ENCODE results near the gene ENTHD1.
A peak's percentile ranks its signal among the peaks of the same experiment; 100 is the strongest.

ENTHD1 gene

DNA sequence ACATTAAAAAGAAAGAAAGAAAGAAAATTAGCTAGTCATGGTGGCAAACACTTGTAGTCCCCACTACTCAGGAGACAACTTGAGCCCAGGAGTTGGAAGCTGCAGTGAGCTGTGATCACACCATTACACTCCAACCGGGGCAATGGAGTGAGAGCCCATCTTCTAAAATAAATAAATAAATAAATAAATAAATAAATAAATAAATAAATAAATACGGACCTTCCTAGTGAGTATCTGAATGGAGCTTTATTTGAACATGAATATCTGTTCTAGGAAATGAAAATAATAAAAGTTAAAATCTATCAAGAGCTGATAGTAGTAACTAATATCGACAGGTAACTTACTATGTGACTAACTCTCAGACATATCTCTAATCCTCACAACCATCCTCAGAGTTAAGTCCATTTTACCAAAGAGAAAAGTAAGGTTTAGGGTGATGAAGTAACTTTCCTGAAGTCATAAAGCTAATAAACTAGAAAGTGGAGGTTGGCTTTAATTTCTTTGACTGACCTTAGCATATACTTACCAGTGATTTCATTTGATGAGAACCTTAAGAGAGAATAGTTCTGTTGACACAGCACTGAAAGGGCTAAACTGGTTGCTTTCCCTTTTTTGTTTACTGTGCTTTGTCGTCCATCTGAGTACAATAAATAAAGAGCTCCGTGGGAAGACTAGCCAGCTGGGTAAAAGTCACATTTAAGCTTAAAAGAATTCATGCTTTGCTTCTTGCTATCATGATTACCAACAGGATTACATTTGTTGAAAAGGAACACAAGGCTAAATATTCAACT lies 22.4 kb downstream of the ENTHD1 start (continued):
- TF ChIP-seq, protein P1, sequence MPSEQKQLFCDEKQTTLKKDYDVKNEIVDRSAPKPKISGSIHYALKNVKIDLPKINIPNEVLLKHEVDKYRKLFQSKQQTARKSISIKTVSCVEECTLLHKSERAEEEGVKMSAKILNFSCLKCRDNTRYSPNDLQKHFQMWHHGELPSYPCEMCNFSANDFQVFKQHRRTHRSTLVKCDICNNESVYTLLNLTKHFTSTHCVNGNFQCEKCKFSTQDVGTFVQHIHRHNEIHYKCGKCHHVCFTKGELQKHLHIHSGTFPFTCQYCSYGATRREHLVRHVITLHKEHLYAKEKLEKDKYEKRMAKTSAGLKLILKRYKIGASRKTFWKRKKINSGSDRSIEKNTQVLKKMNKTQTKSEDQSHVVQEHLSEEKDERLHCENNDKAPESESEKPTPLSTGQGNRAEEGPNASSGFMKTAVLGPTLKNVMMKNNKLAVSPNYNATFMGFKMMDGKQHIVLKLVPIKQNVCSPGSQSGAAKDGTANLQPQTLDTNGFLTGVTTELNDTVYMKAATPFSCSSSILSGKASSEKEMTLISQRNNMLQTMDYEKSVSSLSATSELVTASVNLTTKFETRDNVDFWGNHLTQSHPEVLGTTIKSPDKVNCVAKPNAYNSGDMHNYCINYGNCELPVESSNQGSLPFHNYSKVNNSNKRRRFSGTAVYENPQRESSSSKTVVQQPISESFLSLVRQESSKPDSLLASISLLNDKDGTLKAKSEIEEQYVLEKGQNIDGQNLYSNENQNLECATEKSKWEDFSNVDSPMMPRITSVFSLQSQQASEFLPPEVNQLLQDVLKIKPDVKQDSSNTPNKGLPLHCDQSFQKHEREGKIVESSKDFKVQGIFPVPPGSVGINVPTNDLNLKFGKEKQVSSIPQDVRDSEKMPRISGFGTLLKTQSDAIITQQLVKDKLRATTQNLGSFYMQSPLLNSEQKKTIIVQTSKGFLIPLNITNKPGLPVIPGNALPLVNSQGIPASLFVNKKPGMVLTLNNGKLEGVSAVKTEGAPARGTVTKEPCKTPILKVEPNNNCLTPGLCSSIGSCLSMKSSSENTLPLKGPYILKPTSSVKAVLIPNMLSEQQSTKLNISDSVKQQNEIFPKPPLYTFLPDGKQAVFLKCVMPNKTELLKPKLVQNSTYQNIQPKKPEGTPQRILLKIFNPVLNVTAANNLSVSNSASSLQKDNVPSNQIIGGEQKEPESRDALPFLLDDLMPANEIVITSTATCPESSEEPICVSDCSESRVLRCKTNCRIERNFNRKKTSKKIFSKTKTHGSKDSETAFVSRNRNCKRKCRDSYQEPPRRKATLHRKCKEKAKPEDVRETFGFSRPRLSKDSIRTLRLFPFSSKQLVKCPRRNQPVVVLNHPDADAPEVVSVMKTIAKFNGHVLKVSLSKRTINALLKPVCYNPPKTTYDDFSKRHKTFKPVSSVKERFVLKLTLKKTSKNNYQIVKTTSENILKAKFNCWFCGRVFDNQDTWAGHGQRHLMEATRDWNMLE (tag by site-specific recombination; conservative IDR thresholded peaks at IDR 0.05; ENCODE audit: low read depth): peak; percentile 94
- TF ChIP-seq ZBTB21 (tag by site-specific recombination; IDR thresholded peaks at IDR 0.05) (peak; percentile 60), KLF9 (tag by site-specific recombination; IDR thresholded peaks at IDR 0.05; ENCODE audit: low read depth) (no peak), EGR2 (tag by site-specific recombination; IDR thresholded peaks at IDR 0.05; ENCODE audit: low read depth) (no peak), ZNF391 (tag by site-specific recombination; IDR thresholded peaks at IDR 0.05; ENCODE audit: borderline replicate concordance, low read depth) (no peak), TRIM28 (IDR thresholded peaks at IDR 0.05; ENCODE audit: borderline replicate concordance, low read length) (no peak), ZNF621 (tag by site-specific recombination; IDR thresholded peaks at IDR 0.05) (no peak), OSR2 (tag by site-specific recombination; IDR thresholded peaks at IDR 0.05) (no peak), CTCF (tag by site-specific recombination; IDR thresholded peaks at IDR 0.05) (no peak), ZNF747 (tag by site-specific recombination; IDR thresholded peaks at IDR 0.05) (no peak), SALL2 (tag by site-specific recombination; IDR thresholded peaks at IDR 0.05; ENCODE audit: borderline replicate concordance) (no peak), ZBTB17 (tag by site-specific recombination; IDR thresholded peaks at IDR 0.05) (no peak), ZNF791 (tag by site-specific recombination; IDR thresholded peaks at IDR 0.05) (0 out of 2 replicates have a peak, but pooled peaks have one; percentile 32), ZXDB (tag by site-specific recombination; IDR thresholded peaks at IDR 0.05) (peak; percentile 68), PRDM1 (tag by site-specific recombination; IDR thresholded peaks at IDR 0.05) (no peak), ZNF121 (tag by site-specific recombination; IDR thresholded peaks at IDR 0.05) (peak; percentile 45; the same call in 1 of the 2 replicates), KLF1 (tag by site-specific recombination; IDR thresholded peaks at IDR 0.05) (no peak), ZNF837 (tag by site-specific recombination; IDR thresholded peaks at IDR 0.05) (no peak)
- TF ChIP-seq, protein P2, sequence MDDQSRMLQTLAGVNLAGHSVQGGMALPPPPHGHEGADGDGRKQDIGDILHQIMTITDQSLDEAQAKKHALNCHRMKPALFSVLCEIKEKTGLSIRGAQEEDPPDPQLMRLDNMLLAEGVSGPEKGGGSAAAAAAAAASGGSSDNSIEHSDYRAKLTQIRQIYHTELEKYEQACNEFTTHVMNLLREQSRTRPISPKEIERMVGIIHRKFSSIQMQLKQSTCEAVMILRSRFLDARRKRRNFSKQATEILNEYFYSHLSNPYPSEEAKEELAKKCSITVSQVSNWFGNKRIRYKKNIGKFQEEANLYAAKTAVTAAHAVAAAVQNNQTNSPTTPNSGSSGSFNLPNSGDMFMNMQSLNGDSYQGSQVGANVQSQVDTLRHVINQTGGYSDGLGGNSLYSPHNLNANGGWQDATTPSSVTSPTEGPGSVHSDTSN (CRISPR knock-in tag; IDR thresholded peaks at IDR 0.05): no peak
- TF ChIP-seq, protein P3, sequence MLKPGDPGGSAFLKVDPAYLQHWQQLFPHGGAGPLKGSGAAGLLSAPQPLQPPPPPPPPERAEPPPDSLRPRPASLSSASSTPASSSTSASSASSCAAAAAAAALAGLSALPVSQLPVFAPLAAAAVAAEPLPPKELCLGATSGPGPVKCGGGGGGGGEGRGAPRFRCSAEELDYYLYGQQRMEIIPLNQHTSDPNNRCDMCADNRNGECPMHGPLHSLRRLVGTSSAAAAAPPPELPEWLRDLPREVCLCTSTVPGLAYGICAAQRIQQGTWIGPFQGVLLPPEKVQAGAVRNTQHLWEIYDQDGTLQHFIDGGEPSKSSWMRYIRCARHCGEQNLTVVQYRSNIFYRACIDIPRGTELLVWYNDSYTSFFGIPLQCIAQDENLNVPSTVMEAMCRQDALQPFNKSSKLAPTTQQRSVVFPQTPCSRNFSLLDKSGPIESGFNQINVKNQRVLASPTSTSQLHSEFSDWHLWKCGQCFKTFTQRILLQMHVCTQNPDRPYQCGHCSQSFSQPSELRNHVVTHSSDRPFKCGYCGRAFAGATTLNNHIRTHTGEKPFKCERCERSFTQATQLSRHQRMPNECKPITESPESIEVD (tag by site-specific recombination; IDR thresholded peaks at IDR 0.05): no peak
- TF ChIP-seq, protein P4, sequence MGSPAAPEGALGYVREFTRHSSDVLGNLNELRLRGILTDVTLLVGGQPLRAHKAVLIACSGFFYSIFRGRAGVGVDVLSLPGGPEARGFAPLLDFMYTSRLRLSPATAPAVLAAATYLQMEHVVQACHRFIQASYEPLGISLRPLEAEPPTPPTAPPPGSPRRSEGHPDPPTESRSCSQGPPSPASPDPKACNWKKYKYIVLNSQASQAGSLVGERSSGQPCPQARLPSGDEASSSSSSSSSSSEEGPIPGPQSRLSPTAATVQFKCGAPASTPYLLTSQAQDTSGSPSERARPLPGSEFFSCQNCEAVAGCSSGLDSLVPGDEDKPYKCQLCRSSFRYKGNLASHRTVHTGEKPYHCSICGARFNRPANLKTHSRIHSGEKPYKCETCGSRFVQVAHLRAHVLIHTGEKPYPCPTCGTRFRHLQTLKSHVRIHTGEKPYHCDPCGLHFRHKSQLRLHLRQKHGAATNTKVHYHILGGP (tag by site-specific recombination; IDR thresholded peaks at IDR 0.05): no peak
- TF ChIP-seq, protein P5, sequence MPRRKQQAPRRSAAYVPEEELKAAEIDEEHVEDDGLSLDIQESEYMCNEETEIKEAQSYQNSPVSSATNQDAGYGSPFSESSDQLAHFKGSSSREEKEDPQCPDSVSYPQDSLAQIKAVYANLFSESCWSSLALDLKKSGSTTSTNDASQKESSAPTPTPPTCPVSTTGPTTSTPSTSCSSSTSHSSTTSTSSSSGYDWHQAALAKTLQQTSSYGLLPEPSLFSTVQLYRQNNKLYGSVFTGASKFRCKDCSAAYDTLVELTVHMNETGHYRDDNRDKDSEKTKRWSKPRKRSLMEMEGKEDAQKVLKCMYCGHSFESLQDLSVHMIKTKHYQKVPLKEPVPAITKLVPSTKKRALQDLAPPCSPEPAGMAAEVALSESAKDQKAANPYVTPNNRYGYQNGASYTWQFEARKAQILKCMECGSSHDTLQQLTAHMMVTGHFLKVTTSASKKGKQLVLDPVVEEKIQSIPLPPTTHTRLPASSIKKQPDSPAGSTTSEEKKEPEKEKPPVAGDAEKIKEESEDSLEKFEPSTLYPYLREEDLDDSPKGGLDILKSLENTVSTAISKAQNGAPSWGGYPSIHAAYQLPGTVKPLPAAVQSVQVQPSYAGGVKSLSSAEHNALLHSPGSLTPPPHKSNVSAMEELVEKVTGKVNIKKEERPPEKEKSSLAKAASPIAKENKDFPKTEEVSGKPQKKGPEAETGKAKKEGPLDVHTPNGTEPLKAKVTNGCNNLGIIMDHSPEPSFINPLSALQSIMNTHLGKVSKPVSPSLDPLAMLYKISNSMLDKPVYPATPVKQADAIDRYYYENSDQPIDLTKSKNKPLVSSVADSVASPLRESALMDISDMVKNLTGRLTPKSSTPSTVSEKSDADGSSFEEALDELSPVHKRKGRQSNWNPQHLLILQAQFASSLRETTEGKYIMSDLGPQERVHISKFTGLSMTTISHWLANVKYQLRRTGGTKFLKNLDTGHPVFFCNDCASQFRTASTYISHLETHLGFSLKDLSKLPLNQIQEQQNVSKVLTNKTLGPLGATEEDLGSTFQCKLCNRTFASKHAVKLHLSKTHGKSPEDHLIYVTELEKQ (tag by site-specific recombination; IDR thresholded peaks at IDR 0.05; ENCODE audit: borderline replicate concordance): no peak; the same call in 1 of the 2 replicates
- TF ChIP-seq, protein P6, sequence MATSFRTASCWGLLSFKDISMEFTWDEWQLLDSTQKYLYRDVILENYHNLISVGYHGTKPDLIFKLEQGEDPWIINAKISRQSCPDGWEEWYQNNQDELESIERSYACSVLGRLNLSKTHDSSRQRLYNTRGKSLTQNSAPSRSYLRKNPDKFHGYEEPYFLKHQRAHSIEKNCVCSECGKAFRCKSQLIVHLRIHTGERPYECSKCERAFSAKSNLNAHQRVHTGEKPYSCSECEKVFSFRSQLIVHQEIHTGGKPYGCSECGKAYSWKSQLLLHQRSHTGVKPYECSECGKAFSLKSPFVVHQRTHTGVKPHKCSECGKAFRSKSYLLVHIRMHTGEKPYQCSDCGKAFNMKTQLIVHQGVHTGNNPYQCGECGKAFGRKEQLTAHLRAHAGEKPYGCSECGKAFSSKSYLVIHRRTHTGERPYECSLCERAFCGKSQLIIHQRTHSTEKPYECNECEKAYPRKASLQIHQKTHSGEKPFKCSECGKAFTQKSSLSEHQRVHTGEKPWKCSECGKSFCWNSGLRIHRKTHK (tag by site-specific recombination; IDR thresholded peaks at IDR 0.05): no peak
